Trophoblast cell (in vitro differentiated cells and primary cell): ENCODE data around the gene RUBCNL.

Experiments used
- DNase-seq, 2 donors: peaks; one replicate each; pipeline ENCODE4 v3.0.0-alpha.2; 2016
- H2AFZ ChIP-seq: 2 replicates; pipeline ENCODE4 v1.6.1; 2013; ENCODE audit warnings: low read length, moderate library complexity, mild to moderate bottlenecking; ENCODE audit not compliant: insufficient read depth, poor library complexity
- H2AK5ac ChIP-seq: 2 replicates; pipeline ENCODE4 v1.6.1; 2013; ENCODE audit warnings: mild to moderate bottlenecking, low read length
- H2BK120ac ChIP-seq: 2 replicates; pipeline ENCODE4 v1.6.1; 2013; ENCODE audit warnings: low read length, mild to moderate bottlenecking, moderate library complexity; ENCODE audit not compliant: insufficient read depth, poor library complexity
- H2BK12ac ChIP-seq: 2 replicates; pipeline ENCODE4 v1.6.1; 2013; ENCODE audit warnings: mild to moderate bottlenecking, low read length, moderate library complexity
- H2BK5ac ChIP-seq: 2 replicates; pipeline ENCODE4 v1.6.1; 2013; ENCODE audit warnings: low read length, low read depth, moderate library complexity, mild to moderate bottlenecking; ENCODE audit not compliant: poor library complexity
- H3K14ac ChIP-seq: 2 replicates; pipeline ENCODE4 v1.6.1; 2013; ENCODE audit warnings: mild to moderate bottlenecking, low read length
- H3K18ac ChIP-seq: 2 replicates; pipeline ENCODE4 v1.6.1; 2013; ENCODE audit warnings: mild to moderate bottlenecking, low read length
- H3K23ac ChIP-seq: 2 replicates; pipeline ENCODE4 v1.6.1; 2013; ENCODE audit warnings: low read length
- H3K27ac ChIP-seq: 2 replicates; pipeline ENCODE4 v1.5.1; 2013; ENCODE audit warnings: low read depth, mild to moderate bottlenecking, inconsistent platforms, low read length, moderate library complexity
- H3K27me3 ChIP-seq: 2 replicates; pipeline ENCODE4 v1.6.1; 2013; ENCODE audit warnings: inconsistent platforms, mild to moderate bottlenecking, low read length, moderate library complexity; ENCODE audit not compliant: insufficient read depth
- H3K36me3 ChIP-seq, 2 experiments: 1 replicate in 1 of 2; 2 replicates in 1 of 2; pipeline ENCODE4 v1.6.1; 2013; ENCODE audit warnings: low read length in 2 of 2, mild to moderate bottlenecking in 2 of 2, moderate library complexity in 1 of 2; ENCODE audit not compliant: insufficient read depth in 2 of 2, control insufficient read depth in 1 of 2
- H3K4ac ChIP-seq: 2 replicates; pipeline ENCODE4 v1.6.1; 2013; ENCODE audit warnings: low read depth, mild to moderate bottlenecking, low read length, moderate library complexity
- H3K4me1 ChIP-seq, 2 experiments: 1 replicate in 1 of 2; 2 replicates in 1 of 2; pipeline ENCODE4 v1.6.1; 2013; ENCODE audit warnings: low read length in 2 of 2, mild to moderate bottlenecking in 2 of 2, moderate library complexity in 1 of 2; ENCODE audit not compliant: insufficient read depth in 2 of 2, control insufficient read depth in 1 of 2
- H3K4me2 ChIP-seq: 2 replicates; pipeline ENCODE4 v1.6.1; 2013; ENCODE audit warnings: inconsistent platforms, mild to moderate bottlenecking, low read length, moderate library complexity
- H3K4me3 ChIP-seq: 2 replicates; pipeline ENCODE4 v1.5.1; 2013; ENCODE audit warnings: mild to moderate bottlenecking, low read depth, low read length, inconsistent platforms
- H3K79me1 ChIP-seq: one replicate; pipeline ENCODE4 v1.6.1; 2013; ENCODE audit warnings: low read length
- H3K79me2 ChIP-seq: 2 replicates; pipeline ENCODE4 v1.6.1; 2013; ENCODE audit warnings: low read length, mild to moderate bottlenecking; ENCODE audit not compliant: control insufficient read depth, insufficient read depth, poor library complexity
- H3K9ac ChIP-seq: 2 replicates; pipeline ENCODE4 v1.6.1; 2013; ENCODE audit warnings: mild to moderate bottlenecking, low read length
- H3K9me3 ChIP-seq: 2 replicates; pipeline ENCODE4 v1.6.1; 2013; ENCODE audit warnings: low read depth, mild to moderate bottlenecking, control low read depth, inconsistent platforms, low read length; ENCODE audit not compliant: insufficient read depth
- H4K12ac ChIP-seq: 2 replicates; pipeline ENCODE4 v1.6.1; 2013; ENCODE audit warnings: low read depth, mild to moderate bottlenecking, low read length, moderate library complexity
- H4K8ac ChIP-seq: 2 replicates; pipeline ENCODE4 v1.6.1; 2013; ENCODE audit warnings: low read depth, mild to moderate bottlenecking, low read length, moderate library complexity
- H4K91ac ChIP-seq: one replicate; pipeline ENCODE4 v1.6.1; 2013; ENCODE audit warnings: low read depth, mild to moderate bottlenecking, low read length, moderate library complexity
- WGBS: extraction: QIAGEN DNeasy Blood & Tissue Kit; methylation state at CpG from one replicate; pipeline ENCODE4 v1.1.7; 2013; ENCODE audit warnings: missing lambda C conversion rate; ENCODE audit not compliant: insufficient read length, insufficient coverage; ENCODE audit errors: extremely low coverage; 5-methylcytosine and 5-hydroxymethylcytosine counted together

Gene RUBCNL

DNA sequence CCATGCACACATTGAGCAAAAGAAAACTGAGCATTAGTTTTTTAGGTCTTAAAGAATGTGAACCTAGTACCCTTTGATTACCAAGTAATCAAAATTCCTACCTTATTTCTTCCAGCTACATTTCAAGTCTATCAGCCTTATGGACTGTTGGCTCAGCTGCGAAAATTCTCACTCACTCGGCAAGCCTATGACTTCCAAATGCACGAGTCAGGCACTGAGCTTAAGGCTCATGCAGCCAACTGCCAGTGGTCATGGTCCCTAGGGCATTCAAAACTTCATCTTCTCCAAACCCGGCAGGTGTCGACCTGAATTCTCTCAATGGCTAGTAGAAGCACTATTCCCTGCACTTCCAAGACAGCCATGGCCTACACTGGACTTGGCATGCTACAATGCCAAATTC, 41.2 kb downstream of the RUBCNL start:
- Histone ChIP-seq H3K4me2 (no peak overlapping the region), H4K8ac (no peak overlapping the region), H3K4ac (no peak overlapping the region), H3K27ac (no peak overlapping the region), H3K79me2 (no peaks in the 10 kb centered on the region), H2BK12ac (no peak overlapping the region), H2AK5ac (no peak overlapping the region), H3K4me3 (no peak overlapping the region), H3K14ac (no peak overlapping the region), H3K18ac (no peak overlapping the region), H3K9ac (no peak overlapping the region), H3K23ac (no peak overlapping the region), H3K4me1 (no peaks in the 10 kb centered on the region), H4K91ac (no peak overlapping the region), H3K27me3 (no peaks in the 10 kb centered on the region), H4K12ac (no peak overlapping the region), H2AFZ (no peak overlapping the region), H3K36me3 (peaks cover 0 to 1% of the 10 kb centered on the region in 2 experiments), H2BK120ac (no peak overlapping the region), H3K9me3 (no peaks in the 10 kb centered on the region), H2BK5ac (no peak overlapping the region), H3K79me1 (no peaks in the 10 kb centered on the region)
- DNase-seq: no peak
- WGBS: no CpG with 5 or more reads among the region's 5 CpGs

DNA sequence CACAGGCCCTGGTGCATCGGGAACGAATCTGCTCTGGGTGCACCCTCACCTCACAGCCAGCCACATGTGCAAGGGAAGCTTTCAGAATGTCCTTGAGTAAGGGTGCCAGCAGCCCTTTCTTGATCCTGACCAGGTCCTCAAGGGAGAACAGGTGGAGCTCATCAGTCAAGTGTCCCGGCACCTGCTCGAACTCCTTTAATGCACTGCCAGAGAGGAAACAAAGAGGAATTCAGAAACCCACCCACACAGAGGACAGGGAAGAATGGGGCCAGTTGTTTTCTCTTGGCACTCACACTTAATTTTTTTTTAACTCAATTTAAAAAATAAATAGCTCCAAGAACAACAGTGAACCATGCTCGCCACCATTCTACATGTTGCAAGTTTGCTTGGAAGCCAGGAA, 41.7 kb downstream of the RUBCNL start:
- Histone ChIP-seq H3K9me3 (no peaks in the 10 kb centered on the region), H3K27me3 (no peaks in the 10 kb centered on the region), H3K14ac (no peak overlapping the region), H4K12ac (no peak overlapping the region), H3K4me2 (no peak overlapping the region), H3K27ac (no peak overlapping the region), H3K4me1 (no peaks in the 10 kb centered on the region), H4K91ac (no peak overlapping the region), H2AK5ac (no peak overlapping the region), H2BK120ac (no peak overlapping the region), H2BK12ac (no peak overlapping the region), H3K79me1 (no peaks in the 10 kb centered on the region), H4K8ac (no peak overlapping the region), H2BK5ac (no peak overlapping the region), H3K9ac (no peak overlapping the region), H3K4me3 (no peak overlapping the region), H3K4ac (no peak overlapping the region), H3K23ac (no peak overlapping the region), H2AFZ (no peak overlapping the region), H3K18ac (no peak overlapping the region), H3K36me3 (peaks cover 0 to 3% of the 10 kb centered on the region in 2 experiments), H3K79me2 (no peaks in the 10 kb centered on the region)
- WGBS: no CpG with 5 or more reads among the region's 5 CpGs
- DNase-seq: no peak

DNA sequence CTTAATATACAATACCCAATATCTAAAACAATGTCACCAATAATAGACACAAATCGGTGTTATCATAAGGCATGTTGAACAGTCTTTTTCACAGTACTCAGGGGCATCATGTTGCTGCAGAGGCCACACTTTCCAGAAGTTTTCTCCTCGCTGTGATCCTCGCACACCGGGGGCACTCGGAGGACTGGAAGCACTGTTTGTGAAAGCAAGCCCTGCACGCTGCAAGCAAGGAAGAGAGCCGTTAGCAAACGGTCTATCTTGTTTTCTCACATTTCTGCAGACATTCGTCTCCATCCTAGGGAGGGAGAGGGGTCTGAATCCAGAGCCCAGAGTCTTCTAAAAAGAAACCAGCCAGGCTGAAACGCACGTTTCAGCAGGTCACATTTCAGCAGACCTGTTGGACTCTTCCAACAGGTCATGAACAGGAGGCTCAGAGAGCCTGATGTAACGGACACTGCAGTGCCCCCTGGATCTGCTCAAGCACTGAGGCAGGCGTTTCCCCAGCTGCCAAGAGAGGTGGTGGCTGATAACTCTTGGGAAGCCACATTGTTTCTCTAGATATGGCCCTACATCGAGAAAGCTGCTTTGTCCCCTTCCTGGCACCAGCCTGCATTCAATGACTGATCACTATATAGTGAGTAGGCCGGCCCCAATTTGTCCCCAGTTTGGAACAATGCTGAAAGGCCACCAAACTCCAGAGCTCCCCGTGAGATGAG, 43.6 kb downstream of the RUBCNL start:
- Histone ChIP-seq H2BK5ac (no peak overlapping the region), H3K4me2 (no peak overlapping the region), H3K9me3 (no peaks in the 10 kb centered on the region), H3K23ac (no peak overlapping the region), H3K79me1 (no peaks in the 10 kb centered on the region), H4K91ac (no peak overlapping the region), H3K4me3 (no peak overlapping the region), H3K9ac (no peak overlapping the region), H2AFZ (no peak overlapping the region), H4K12ac (no peak overlapping the region), H3K27ac (no peak overlapping the region), H3K79me2 (no peaks in the 10 kb centered on the region), H2AK5ac (no peak overlapping the region), H3K27me3 (no peaks in the 10 kb centered on the region), H3K36me3 (peaks cover 0 to 3% of the 10 kb centered on the region in 2 experiments), H3K18ac (no peak overlapping the region), H4K8ac (no peak overlapping the region), H3K4ac (no peak overlapping the region), H3K4me1 (no peaks in the 10 kb centered on the region), H3K14ac (no peak overlapping the region), H2BK12ac (no peak overlapping the region), H2BK120ac (no peak overlapping the region)
- DNase-seq: no peak
- WGBS: no CpG with 5 or more reads among the region's 16 CpGs

DNA sequence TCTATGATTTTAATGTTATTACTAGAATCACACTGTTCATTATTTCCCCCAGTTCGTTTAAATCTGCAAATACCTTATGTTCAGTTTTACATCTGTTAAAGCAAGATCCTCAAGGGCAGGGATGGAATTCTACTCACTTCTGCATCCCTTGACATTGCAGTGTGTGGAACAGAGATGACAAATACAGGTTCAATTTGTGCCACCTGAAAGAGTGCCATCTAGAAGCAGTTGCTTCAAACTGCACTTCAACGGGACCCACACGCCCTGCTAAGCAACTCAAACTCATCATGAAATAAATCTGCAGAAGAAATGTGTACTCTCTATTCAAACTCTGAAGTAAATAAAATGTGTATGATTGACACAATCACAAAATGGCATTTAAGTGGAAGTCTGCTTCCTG, 44.5 kb downstream of the RUBCNL start:
- no CpG with 5 or more reads among the region's 3 CpGs for WGBS
- Histone ChIP-seq H3K79me2 (no peaks in the 10 kb centered on the region), H3K27ac (no peak overlapping the region), H3K36me3 (peaks cover 0 to 3% of the 10 kb centered on the region in 2 experiments), H2AFZ (no peak overlapping the region), H3K4me3 (no peak overlapping the region), H4K12ac (no peak overlapping the region), H3K27me3 (no peaks in the 10 kb centered on the region), H2AK5ac (no peak overlapping the region), H4K91ac (no peak overlapping the region), H2BK5ac (no peak overlapping the region), H4K8ac (no peak overlapping the region), H2BK12ac (no peak overlapping the region), H3K9ac (no peak overlapping the region), H3K79me1 (no peaks in the 10 kb centered on the region), H2BK120ac (no peak overlapping the region), H3K4me2 (no peak overlapping the region), H3K14ac (no peak overlapping the region), H3K4me1 (no peaks in the 10 kb centered on the region), H3K18ac (no peak overlapping the region), H3K23ac (no peak overlapping the region), H3K4ac (no peak overlapping the region), H3K9me3 (no peaks in the 10 kb centered on the region)
- DNase-seq: no peak
